WTC11 (cell line): Measurements from ENCODE around the gene NELL1. TPM values are rescaled to one million over a fixed set of nuclear protein-coding genes. Genes with fewer than 3 reads are reported as not detected.

Experiments used
- ATAC-seq: fragments of 200-7000 bp; cut with Tn5 transposase; 2 replicates; pipeline ENCODE4 v1.10.0; 2021; ENCODE audit warnings: mild to moderate bottlenecking, moderate library complexity
- CTCF ChIA-PET: fragments of 300-600 bp; sonication (Branson Sonifier 250); formaldehyde crosslinking; loops from one replicate; lab custom pipeline; 2021; ENCODE audit warnings: antibody characterized with exemption; lab: Charles Lee
- POLR2A ChIA-PET: fragments of 350-600 bp; sonication (Branson Sonifier 250); formaldehyde crosslinking; loops from one replicate; lab custom pipeline; 2021; ENCODE audit warnings: antibody characterized with exemption; lab: Charles Lee
- DNase-seq: peaks from one replicate; pipeline ENCODE4 v3.0.0; 2021; ENCODE audit warnings: low spot score
- H3K27ac Mint-ChIP-seq: 2 replicates; pipeline ENCODE4 v1.8.0; 2021; ENCODE audit warnings: mixed read lengths
- H3K27me3 Mint-ChIP-seq: 2 replicates; pipeline ENCODE4 v1.8.0; 2021; ENCODE audit warnings: low read depth, mild to moderate bottlenecking, moderate library complexity, mixed read lengths
- H3K36me3 Mint-ChIP-seq: 2 replicates; pipeline ENCODE4 v1.8.0; 2021; ENCODE audit warnings: mixed read lengths
- H3K4me1 Mint-ChIP-seq: 2 replicates; pipeline ENCODE4 v1.8.0; 2022; ENCODE audit warnings: mixed read lengths
- H3K4me3 Mint-ChIP-seq: 2 replicates; pipeline ENCODE4 v1.8.0; 2021; ENCODE audit warnings: mild to moderate bottlenecking, moderate library complexity, mixed read lengths
- H3K9me3 Mint-ChIP-seq: 2 replicates; pipeline ENCODE4 v1.8.0; 2021; ENCODE audit warnings: mixed read lengths
- ATF3 ChIP-seq: sonication (generic); formaldehyde crosslinking; conservative IDR thresholded peaks from 2 replicates; pipeline ENCODE4 v1.8.1; 2022; ENCODE audit warnings: mild to moderate bottlenecking, missing genetic modification reagents
- GTF2I ChIP-seq: fragments of 250-450 bp; sonication (Bioruptor Pico); conservative IDR thresholded peaks from 2 replicates; pipeline ENCODE4 v1.4.0; 2021; ENCODE audit warnings: mild to moderate bottlenecking
- HMGXB4 ChIP-seq: sonication (generic); formaldehyde crosslinking; IDR thresholded peaks from 2 replicates; pipeline ENCODE4 v1.8.1; 2023; ENCODE audit warnings: mild to moderate bottlenecking, moderate library complexity, missing genetic modification reagents
- MAX ChIP-seq: sonication (generic); formaldehyde crosslinking; IDR thresholded peaks from 2 replicates; pipeline ENCODE4 v1.8.0; 2022; ENCODE audit warnings: mild to moderate bottlenecking, missing genetic modification reagents
- NFE2L1 ChIP-seq: sonication (generic); formaldehyde crosslinking; IDR thresholded peaks from 2 replicates; pipeline ENCODE4 v1.8.1; 2023; ENCODE audit warnings: missing genetic modification reagents
- NR1H2 ChIP-seq: sonication (generic); formaldehyde crosslinking; IDR thresholded peaks from 2 replicates; pipeline ENCODE4 v1.9.0; 2021; ENCODE audit warnings: mild to moderate bottlenecking, moderate library complexity, missing genetic modification reagents
- SMAD4 ChIP-seq: sonication (generic); formaldehyde crosslinking; IDR thresholded peaks from 2 replicates; pipeline ENCODE4 v1.8.0; 2022; ENCODE audit warnings: mild to moderate bottlenecking, missing genetic modification reagents
- SP1 ChIP-seq: sonication (generic); formaldehyde crosslinking; conservative IDR thresholded peaks from 2 replicates; pipeline ENCODE4 v1.8.1; 2022; ENCODE audit warnings: missing genetic modification reagents
- ZNF219 ChIP-seq: sonication (generic); formaldehyde crosslinking; IDR thresholded peaks from 2 replicates; pipeline ENCODE4 v1.8.0; 2023; ENCODE audit warnings: missing genetic modification reagents, mild to moderate bottlenecking, borderline replicate concordance
- ZNF281 ChIP-seq: sonication (generic); formaldehyde crosslinking; IDR thresholded peaks from 2 replicates; pipeline ENCODE4 v1.8.0; 2023; ENCODE audit warnings: mild to moderate bottlenecking, missing genetic modification reagents
- ZNF423 ChIP-seq: fragments of 250-450 bp; sonication (Bioruptor Pico); IDR thresholded peaks from 2 replicates; pipeline ENCODE4 v2.1.2; 2022; ENCODE audit warnings: mild to moderate bottlenecking, moderate library complexity
- ZNF425 ChIP-seq: fragments of 250-450 bp; sonication (Bioruptor Pico); conservative IDR thresholded peaks from 2 replicates; pipeline ENCODE4 v1.9.0; 2021; ENCODE audit warnings: mild to moderate bottlenecking
- total RNA-seq: library from RNA; stranded (reverse); gene quantifications from 3 replicates; pipeline ENCODE4 v1.2.3, GENCODE V29; 2021
- TF ChIP-seq, protein P1 (sequence below): sonication (generic); formaldehyde crosslinking; IDR thresholded peaks from 2 replicates; pipeline ENCODE4 v1.8.1; 2023; ENCODE audit warnings: mild to moderate bottlenecking, missing genetic modification reagents
- TF ChIP-seq, protein P2 (sequence below): sonication (generic); formaldehyde crosslinking; IDR thresholded peaks from 2 replicates; pipeline ENCODE4 v1.8.1; 2022; ENCODE audit warnings: missing genetic modification reagents, borderline replicate concordance

NELL1 gene
- total RNA-seq, 1 experiment from 2014 or later = 1.8 TPM

DNA sequence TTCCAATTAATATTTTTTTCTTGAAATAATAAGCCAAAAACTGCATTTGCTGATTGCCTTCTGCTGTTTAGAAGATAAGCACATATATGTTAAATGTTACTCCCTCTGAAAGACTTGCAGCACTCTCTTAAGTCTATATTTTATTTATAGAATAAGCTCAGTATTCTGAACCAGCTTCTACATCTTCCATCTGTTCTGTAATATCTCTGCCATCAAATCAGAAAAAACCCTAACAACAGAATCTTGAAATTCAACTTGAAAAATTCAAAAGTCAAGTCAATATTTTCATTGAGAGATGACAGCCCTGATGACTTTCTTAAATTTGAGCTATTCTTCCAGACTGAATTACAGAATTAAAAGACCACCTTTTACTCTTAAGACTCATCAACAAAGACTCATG is 247.9 kb downstream of the NELL1 start:
- H3K9me3 Mint-ChIP-seq = peaks cover 4% of the 10 kb centered on the region
- H3K4me3 Mint-ChIP-seq = no peak overlapping the region
- POLR2A ChIA-PET = no interaction called here
- ATAC-seq (no peak), DNase-seq (no peak)
- CTCF ChIA-PET = no interaction called here
- H3K36me3 Mint-ChIP-seq = no peaks in the 10 kb centered on the region
- peaks cover 42% of the 10 kb centered on the region for H3K4me1 Mint-ChIP-seq
- no peak overlapping the region for H3K27ac Mint-ChIP-seq
- TF ChIP-seq SP1 (no peak), GTF2I (no peak), HMGXB4 (no peak), ZNF425 (no peak), ZNF281 (CRISPR knock-in tag) (no peak), ATF3 (CRISPR knock-in tag) (no peak)
- TF ChIP-seq, protein P1, sequence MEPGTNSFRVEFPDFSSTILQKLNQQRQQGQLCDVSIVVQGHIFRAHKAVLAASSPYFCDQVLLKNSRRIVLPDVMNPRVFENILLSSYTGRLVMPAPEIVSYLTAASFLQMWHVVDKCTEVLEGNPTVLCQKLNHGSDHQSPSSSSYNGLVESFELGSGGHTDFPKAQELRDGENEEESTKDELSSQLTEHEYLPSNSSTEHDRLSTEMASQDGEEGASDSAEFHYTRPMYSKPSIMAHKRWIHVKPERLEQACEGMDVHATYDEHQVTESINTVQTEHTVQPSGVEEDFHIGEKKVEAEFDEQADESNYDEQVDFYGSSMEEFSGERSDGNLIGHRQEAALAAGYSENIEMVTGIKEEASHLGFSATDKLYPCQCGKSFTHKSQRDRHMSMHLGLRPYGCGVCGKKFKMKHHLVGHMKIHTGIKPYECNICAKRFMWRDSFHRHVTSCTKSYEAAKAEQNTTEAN (CRISPR knock-in tag) = no peak
- peaks cover 2% of the 10 kb centered on the region; the same call in 1 of the 2 replicates for H3K27me3 Mint-ChIP-seq

- H3K36me3 Mint-ChIP-seq = no peaks in the 10 kb centered on the region
- no peaks in the 10 kb centered on the region for H3K4me1 Mint-ChIP-seq
- no peak for TF ChIP-seq MAX (CRISPR knock-in tag)
- TF ChIP-seq SP1 = no peak
- TF ChIP-seq ZNF423 (CRISPR knock-in tag) = no peak
- no peak for TF ChIP-seq ZNF219 (CRISPR knock-in tag)
- TF ChIP-seq, protein P2, sequence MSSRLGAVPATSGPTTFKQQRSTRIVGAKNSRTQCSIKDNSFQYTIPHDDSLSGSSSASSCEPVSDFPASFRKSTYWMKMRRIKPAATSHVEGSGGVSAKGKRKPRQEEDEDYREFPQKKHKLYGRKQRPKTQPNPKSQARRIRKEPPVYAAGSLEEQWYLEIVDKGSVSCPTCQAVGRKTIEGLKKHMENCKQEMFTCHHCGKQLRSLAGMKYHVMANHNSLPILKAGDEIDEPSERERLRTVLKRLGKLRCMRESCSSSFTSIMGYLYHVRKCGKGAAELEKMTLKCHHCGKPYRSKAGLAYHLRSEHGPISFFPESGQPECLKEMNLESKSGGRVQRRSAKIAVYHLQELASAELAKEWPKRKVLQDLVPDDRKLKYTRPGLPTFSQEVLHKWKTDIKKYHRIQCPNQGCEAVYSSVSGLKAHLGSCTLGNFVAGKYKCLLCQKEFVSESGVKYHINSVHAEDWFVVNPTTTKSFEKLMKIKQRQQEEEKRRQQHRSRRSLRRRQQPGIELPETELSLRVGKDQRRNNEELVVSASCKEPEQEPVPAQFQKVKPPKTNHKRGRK (CRISPR knock-in tag) = no peak
- TF ChIP-seq HMGXB4 = no peak
- TF ChIP-seq NR1H2 (CRISPR knock-in tag) = no peak
- TF ChIP-seq SMAD4 (CRISPR knock-in tag) = no peak
- TF ChIP-seq NFE2L1 (CRISPR knock-in tag) = no peak
- TF ChIP-seq ATF3 (CRISPR knock-in tag) = no peak
- no peaks in the 10 kb centered on the region for H3K27me3 Mint-ChIP-seq
- ATAC-seq (no peak), DNase-seq (no peak)
- H3K4me3 Mint-ChIP-seq = no peak overlapping the region
- peaks cover 8% of the 10 kb centered on the region for H3K9me3 Mint-ChIP-seq
- ChIA-PET POLR2A (no interaction called here), CTCF (no interaction called here)
- no peak overlapping the region for H3K27ac Mint-ChIP-seq
These were observed 257.6 kb downstream of the NELL1 start for GRCh38 chr11:20926799-20927540.
